HCT116 (cell line): ENCODE results near the gene PTGDS. TPM values are rescaled to one million over a fixed set of nuclear protein-coding genes. Genes with fewer than 3 reads are reported as not detected.

Experiments
- ATAC-seq: fragments of 200-7000 bp; cut with Tn5 transposase; 2 replicates; pipeline ENCODE4 v1.9.1; 2020; ENCODE audit warnings: mild to moderate bottlenecking, moderate library complexity
- BruUV-seq: library from RNA; stranded (reverse); fragments of 400-500 nt; replicated peaks from 2 replicates; lab custom pipeline; 2021; lab: Mats Ljungman, UMichigan
- CTCF ChIA-PET: fragments of 300-600 bp; sonication (Branson Sonifier 250); formaldehyde crosslinking; loops from one replicate; lab custom pipeline; 2021; ENCODE audit warnings: antibody characterized with exemption; lab: Charles Lee
- POLR2A ChIA-PET: fragments of 300-600, 350-600 bp; sonication (Branson Sonifier 250); formaldehyde crosslinking; loops from one replicate; lab custom pipeline; 2021; ENCODE audit warnings: antibody characterized with exemption; lab: Charles Lee
- RAD21 ChIA-PET, 2 experiments: fragments of 300-600 bp; sonication (Branson Sonifier 250); formaldehyde crosslinking; loops; one replicate each; lab custom pipeline; 2023; ENCODE audit warnings: low total read pairs in 2 of 2; ENCODE audit not compliant: uncharacterized antibody in 2 of 2, unreplicated experiment in 2 of 2, low non-redundant PET in 1 of 2; lab: Charles Lee
- DNase-seq: peaks from one replicate; pipeline ENCODE4 v3.0.0-alpha.2; 2010; ENCODE audit warnings: low read depth, low spot score
- H2AFZ ChIP-seq: fragments of 200-600 bp; shearing (Covaris generic), sonication (generic); 2 replicates; pipeline ENCODE4 v1.6.1; 2017; ENCODE audit warnings: low read depth, mixed run types, mixed read lengths, antibody characterized with exemption, low read length; ENCODE audit not compliant: poor library complexity, severe bottlenecking
- H3K27ac ChIP-seq: 2 replicates; pipeline ENCODE4 v1.5.1; 2012; ENCODE audit warnings: low read depth, low read length
- H3K27me3 ChIP-seq: fragments of 200-600 bp; sonication (generic); 2 replicates; pipeline ENCODE4 v1.6.1; 2016; ENCODE audit warnings: mixed run types, low read length, mixed read lengths; ENCODE audit not compliant: insufficient read depth
- H3K36me3 ChIP-seq, 2 experiments: fragments of 200-500 bp in 1 of 2; fragments of 200-600 bp in 1 of 2; sonication (Bioruptor generic) in 1 of 2; sonication (generic) in 1 of 2; 2 replicates each; pipeline versions ENCODE4 v1.5.1 to v1.6.1; 2014 to 2016; ENCODE audit warnings: low read length in 2 of 2, inconsistent platforms in 1 of 2, mixed read lengths in 1 of 2, mixed run types in 1 of 2; ENCODE audit not compliant: insufficient read depth in 2 of 2, control insufficient read depth in 1 of 2
- H3K4me1 ChIP-seq, 2 experiments: fragments of 200-600 bp in 1 of 2; sonication (generic) in 1 of 2; 2 replicates each; pipeline versions ENCODE4 v1.5.1 to v1.6.1; 2012 to 2017; ENCODE audit warnings: low read length in 2 of 2, inconsistent platforms in 1 of 2, mild to moderate bottlenecking in 1 of 2, mixed read lengths in 1 of 2, mixed run types in 1 of 2, moderate library complexity in 1 of 2; ENCODE audit not compliant: insufficient read depth in 2 of 2, control insufficient read depth in 1 of 2
- H3K4me2 ChIP-seq: fragments of 200-600 bp; sonication (generic); 2 replicates; pipeline ENCODE4 v1.6.1; 2017; ENCODE audit warnings: mixed run types, low read length, mixed read lengths
- H3K4me3 ChIP-seq, 2 experiments: fragments of 200-600 bp in 1 of 2; sonication (generic) in 1 of 2; replicated peaks in 1 of 2; 2 replicates each; pipeline ENCODE4 v1.5.1; 2011 to 2016; ENCODE audit warnings: low read length in 2 of 2, control low read depth in 1 of 2, low read depth in 1 of 2, mild to moderate bottlenecking in 1 of 2, mixed read lengths in 1 of 2, mixed run types in 1 of 2
- H3K79me2 ChIP-seq: fragments of 200-600 bp; sonication (generic); 2 replicates; pipeline ENCODE4 v1.6.1; 2017; ENCODE audit warnings: mild to moderate bottlenecking, mixed run types, low read length, moderate library complexity, mixed read lengths; ENCODE audit not compliant: insufficient read depth
- H3K9ac ChIP-seq: fragments of 200-600 bp; sonication (generic); 2 replicates; pipeline ENCODE4 v1.6.1; 2016; ENCODE audit warnings: low read length, mixed read lengths
- H3K9me2 ChIP-seq: fragments of 200-600 bp; sonication (generic), shearing (Covaris generic); 2 replicates; pipeline ENCODE4 v1.6.1; 2017; ENCODE audit warnings: mixed run types, mild to moderate bottlenecking, moderate library complexity; ENCODE audit not compliant: insufficient read depth
- H3K9me3 ChIP-seq, 2 experiments: fragments of 200-500 bp in 1 of 2; fragments of 200-600 bp in 1 of 2; sonication (Bioruptor generic) in 1 of 2; sonication (generic) in 1 of 2; 2 replicates each; pipeline ENCODE4 v1.6.1; 2014 to 2017; ENCODE audit warnings: low read length in 2 of 2, mixed read lengths in 2 of 2, inconsistent platforms in 1 of 2, low read depth in 1 of 2, mild to moderate bottlenecking in 1 of 2, mixed run types in 1 of 2, moderate library complexity in 1 of 2; ENCODE audit not compliant: control insufficient read depth in 1 of 2, insufficient read depth in 1 of 2
- H4K20me1 ChIP-seq: fragments of 200-600 bp; sonication (generic), shearing (Covaris generic); 2 replicates; pipeline ENCODE4 v1.6.1; 2017; ENCODE audit warnings: mixed run types, mild to moderate bottlenecking, moderate library complexity; ENCODE audit not compliant: insufficient read depth
- CBX3 ChIP-seq: IDR thresholded peaks from 2 replicates; pipeline ENCODE4 v1.6.1; 2012; ENCODE audit warnings: low read depth
- CEBPB ChIP-seq: IDR thresholded peaks from 2 replicates; pipeline ENCODE4 v1.6.1; 2012; ENCODE audit warnings: low read depth
- EGR1 ChIP-seq: IDR thresholded peaks from 2 replicates; pipeline ENCODE4 v1.6.1; 2012; ENCODE audit warnings: low read depth
- ELF1 ChIP-seq: IDR thresholded peaks from 2 replicates; pipeline ENCODE4 v1.6.1; 2012; ENCODE audit warnings: low read depth, borderline replicate concordance
- EZH2phosphoT487 ChIP-seq: fragments of 200-600 bp; IDR thresholded peaks from 2 replicates; pipeline ENCODE4 v1.6.1; 2018; ENCODE audit warnings: antibody characterized with exemption, borderline replicate concordance
- FOSL1 ChIP-seq: IDR thresholded peaks from 2 replicates; pipeline ENCODE4 v1.6.1; 2012; ENCODE audit warnings: low read depth
- JUND ChIP-seq: IDR thresholded peaks from 2 replicates; pipeline ENCODE4 v1.6.1; 2012
- POLR2A ChIP-seq: IDR thresholded peaks from 2 replicates; pipeline ENCODE4 v1.7.0; 2011; ENCODE audit warnings: borderline replicate concordance; ENCODE audit not compliant: insufficient read depth, insufficient read length; ENCODE audit errors: extremely low read depth
- POLR2AphosphoS5 ChIP-seq: IDR thresholded peaks from 2 replicates; pipeline ENCODE4 v1.6.1; 2011; ENCODE audit warnings: mild to moderate bottlenecking, low read depth, low read length, moderate library complexity
- SIN3A ChIP-seq: IDR thresholded peaks from 2 replicates; pipeline ENCODE4 v1.6.1; 2012; ENCODE audit warnings: low read depth
- SP1 ChIP-seq: IDR thresholded peaks from 2 replicates; pipeline ENCODE4 v1.6.1; 2012; ENCODE audit warnings: low read depth
- SRF ChIP-seq: IDR thresholded peaks from 2 replicates; pipeline ENCODE4 v1.6.1; 2012; ENCODE audit warnings: low read depth
- TCF7L2 ChIP-seq: IDR thresholded peaks from 2 replicates; pipeline ENCODE4 v1.7.0; 2011; ENCODE audit warnings: borderline replicate concordance, inconsistent platforms; ENCODE audit not compliant: insufficient read depth, insufficient read length; ENCODE audit errors: extremely low read depth
- ZFX ChIP-seq: fragments of 450-650 bp; IDR thresholded peaks from 2 replicates; pipeline ENCODE4 v1.6.1; 2017
- ZNF274 ChIP-seq: fragments of 200-500 bp; sonication (Bioruptor generic); IDR thresholded peaks from 2 replicates; pipeline ENCODE4 v1.6.1; 2014; ENCODE audit warnings: mild to moderate bottlenecking, low read depth, low read length, inconsistent platforms
- intact Hi-C: fragments of 100-400 bp; cut with micrococcal nuclease; formaldehyde crosslinking; loops from 2 replicates; pipeline ENCODE4 v1.10.0; 2022
- total RNA-seq: library from RNA; stranded (reverse); gene quantifications from one replicate; pipeline ENCODE4 v1.2.1, GENCODE V29; 2021; ENCODE audit not compliant: unreplicated experiment
- TF ChIP-seq, protein P1 (sequence below): IDR thresholded peaks from 2 replicates; pipeline ENCODE4 v1.6.1; 2012
- TF ChIP-seq, protein P2 (sequence below): IDR thresholded peaks from 2 replicates; pipeline ENCODE4 v1.6.1; 2012
- TF ChIP-seq, protein P3 (sequence below), 3 experiments: fragments of 200-600 bp in 1 of 3; sonication (generic) in 1 of 3; IDR thresholded peaks in 2 of 3; conservative IDR thresholded peaks in 1 of 3; 2 replicates each; pipeline ENCODE4 v1.5.1; 2012 to 2017; ENCODE audit warnings: low read depth in 2 of 3, low read length in 2 of 3, antibody characterized with exemption in 1 of 3, borderline replicate concordance in 1 of 3, control low read depth in 1 of 3, mild to moderate bottlenecking in 1 of 3, mixed read lengths in 1 of 3, mixed run types in 1 of 3, moderate library complexity in 1 of 3; ENCODE audit not compliant: insufficient read depth in 1 of 3

Gene PTGDS
- total RNA-seq, 1 experiment from 2014 or later, result 3.1 TPM

DNA sequence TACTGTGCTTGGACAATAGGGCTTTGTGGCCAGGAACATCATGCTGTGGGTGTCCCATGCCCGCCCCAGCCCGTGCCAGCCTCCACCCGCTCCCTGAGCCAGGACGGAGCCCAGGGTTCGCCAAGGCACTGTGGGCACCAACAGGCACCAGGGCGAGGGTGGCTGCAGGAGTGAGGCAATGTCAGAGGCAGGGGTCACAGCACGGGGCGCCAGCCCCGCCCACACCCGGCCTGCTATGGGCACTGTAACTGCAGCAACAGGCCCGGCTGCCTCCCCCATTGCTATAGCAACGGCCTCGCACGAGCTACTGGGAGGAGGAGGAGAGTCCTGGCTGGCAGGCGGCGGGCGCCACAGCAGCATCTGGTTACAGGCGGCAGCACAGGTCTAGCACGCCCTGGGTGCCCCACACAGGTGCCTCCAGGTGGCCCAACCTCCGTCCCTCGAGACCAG, 48.2 kb downstream of the PTGDS start:
- TF ChIP-seq CBX3 (no peak), JUND (no peak), ZNF274 (no peak), POLR2AphosphoS5 (no peak), EZH2phosphoT487 (no peak), ELF1 (no peak), SRF (no peak)
- TF ChIP-seq, protein P1, sequence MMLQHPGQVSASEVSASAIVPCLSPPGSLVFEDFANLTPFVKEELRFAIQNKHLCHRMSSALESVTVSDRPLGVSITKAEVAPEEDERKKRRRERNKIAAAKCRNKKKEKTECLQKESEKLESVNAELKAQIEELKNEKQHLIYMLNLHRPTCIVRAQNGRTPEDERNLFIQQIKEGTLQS, result no peak
- TF ChIP-seq, protein P2, sequence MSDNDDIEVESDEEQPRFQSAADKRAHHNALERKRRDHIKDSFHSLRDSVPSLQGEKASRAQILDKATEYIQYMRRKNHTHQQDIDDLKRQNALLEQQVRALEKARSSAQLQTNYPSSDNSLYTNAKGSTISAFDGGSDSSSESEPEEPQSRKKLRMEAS, result no peak
- TF ChIP-seq, all 23 proteins: peak for 0
- Histone ChIP-seq H3K9ac (no peak overlapping the region), H3K9me2 (no peaks in the 10 kb centered on the region), H3K4me3 (no peak overlapping the region), H3K4me2 (0 out of 2 replicates have a peak overlapping the region, but pooled peaks have one; percentile 100), H3K4me1 (peaks cover 37 to 57% of the 10 kb centered on the region in 2 experiments), H3K79me2 (peaks cover 31% of the 10 kb centered on the region), H3K9me3 (no peaks in the 10 kb centered on the region), H3K27me3 (no peaks in the 10 kb centered on the region), H3K27ac (peak overlapping the region; percentile 85; the same call in 1 of the 2 replicates), H4K20me1 (no peaks in the 10 kb centered on the region), H2AFZ (no peak overlapping the region), H3K36me3 (peaks cover 0 to 3% of the 10 kb centered on the region in 2 experiments; a peak in 1 of 4 replicates)
- BruUV-seq, result no TSS peak
- ChIA-PET CTCF (interaction anchor here (1.7 kb wide), 1 partner anchor 21 kb away, joined by 5 read pairs; the partner anchor contains the start of gene NPDC1), RAD21 (no interaction called here), POLR2A (no interaction called here)
- DNase-seq (no peak), ATAC-seq (no peak)
- intact Hi-C loops, result loop anchor here (5.0 kb wide), 1 partner anchor 178 kb away; the partner anchor contains the start of gene PHPT1

DNA sequence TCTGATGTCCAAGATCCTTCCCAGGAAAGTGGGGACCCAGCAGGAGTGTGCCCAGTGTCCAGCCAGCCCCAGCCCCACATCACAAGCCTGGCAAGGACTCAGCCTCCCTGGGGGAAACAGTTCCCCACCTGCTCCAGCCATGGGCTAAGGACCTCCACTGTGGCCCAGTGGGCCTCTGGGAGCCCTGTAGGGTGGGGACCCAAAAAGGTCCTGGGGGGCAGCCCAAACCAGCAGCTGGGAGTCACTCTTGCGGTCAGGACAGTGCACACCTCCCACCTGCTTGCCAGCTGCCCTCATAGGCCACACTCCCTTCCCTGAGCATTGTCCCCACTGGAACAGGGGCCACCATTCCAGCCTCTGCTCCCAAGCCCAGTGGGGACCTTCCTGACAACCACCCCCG, 49.1 kb downstream of the PTGDS start:
- POLR2A ChIA-PET, result no interaction called here
- no peak for TF ChIP-seq POLR2A
- TF ChIP-seq CEBPB, result no peak
- no peak for TF ChIP-seq ELF1
- TF ChIP-seq TCF7L2, result no peak
- TF ChIP-seq SIN3A, result no peak
- no peak for TF ChIP-seq SP1
- no peak for TF ChIP-seq EGR1
- no peak for TF ChIP-seq FOSL1
- TF ChIP-seq, protein P3, sequence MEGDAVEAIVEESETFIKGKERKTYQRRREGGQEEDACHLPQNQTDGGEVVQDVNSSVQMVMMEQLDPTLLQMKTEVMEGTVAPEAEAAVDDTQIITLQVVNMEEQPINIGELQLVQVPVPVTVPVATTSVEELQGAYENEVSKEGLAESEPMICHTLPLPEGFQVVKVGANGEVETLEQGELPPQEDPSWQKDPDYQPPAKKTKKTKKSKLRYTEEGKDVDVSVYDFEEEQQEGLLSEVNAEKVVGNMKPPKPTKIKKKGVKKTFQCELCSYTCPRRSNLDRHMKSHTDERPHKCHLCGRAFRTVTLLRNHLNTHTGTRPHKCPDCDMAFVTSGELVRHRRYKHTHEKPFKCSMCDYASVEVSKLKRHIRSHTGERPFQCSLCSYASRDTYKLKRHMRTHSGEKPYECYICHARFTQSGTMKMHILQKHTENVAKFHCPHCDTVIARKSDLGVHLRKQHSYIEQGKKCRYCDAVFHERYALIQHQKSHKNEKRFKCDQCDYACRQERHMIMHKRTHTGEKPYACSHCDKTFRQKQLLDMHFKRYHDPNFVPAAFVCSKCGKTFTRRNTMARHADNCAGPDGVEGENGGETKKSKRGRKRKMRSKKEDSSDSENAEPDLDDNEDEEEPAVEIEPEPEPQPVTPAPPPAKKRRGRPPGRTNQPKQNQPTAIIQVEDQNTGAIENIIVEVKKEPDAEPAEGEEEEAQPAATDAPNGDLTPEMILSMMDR (IDR thresholded peaks at IDR 0.05 in 2 of 3, conservative IDR thresholded peaks at IDR 0.05 in 1 of 3; ENCODE audit: borderline replicate concordance in 1 of 3, insufficient read depth in 1 of 3, low read depth in 2 of 3, low read length in 2 of 3), result no peak
- TF ChIP-seq ZFX, result no peak
- Histone ChIP-seq H3K9me2 (no peaks in the 10 kb centered on the region), H3K4me2 (peak overlapping the region; percentile 100), H3K4me1 (peaks cover 37 to 57% of the 10 kb centered on the region in 2 experiments), H3K9ac (peak overlapping the region; percentile 93; the same call in 1 of the 2 replicates), H3K36me3 (no peaks in the 10 kb centered on the region), H3K9me3 (no peaks in the 10 kb centered on the region), H3K79me2 (peaks cover 31% of the 10 kb centered on the region), H3K27ac (peak overlapping the region; percentile 85), H2AFZ (no peak overlapping the region), H3K4me3 (peak overlapping the region; percentile 63 to 87), H3K27me3 (no peaks in the 10 kb centered on the region), H4K20me1 (no peaks in the 10 kb centered on the region)
- CTCF ChIA-PET, result interaction anchor here (0.7 to 1.7 kb wide), 2 partner anchors 20 to 268 kb away, joined by 3 to 5 read pairs; partner anchors contain the start of genes LCN8 and NPDC1
- intact Hi-C loops, result loop anchor here (5.0 kb wide), 1 partner anchor 179 kb away; the partner anchor contains the start of gene PHPT1
- RAD21 ChIA-PET, result no interaction called here
- ATAC-seq (no peak), DNase-seq (no peak)
- no TSS peak for BruUV-seq
